RWPE2 (cell line): ENCODE measurements around the gene ADAD2.
"Not testable (repeated sequence)": the region's sequence is repeated elsewhere in the genome, so short reads cannot be mapped to it uniquely, and the experiment has no call there.

Source experiments
- ATAC-seq: fragments of 200-7000 bp; cut with Tn5 transposase; 3 replicates; pipeline ENCODE4 v1.9.1; 2021; ENCODE audit warnings: low read depth
- DNase-seq: peaks from one replicate; pipeline ENCODE4 v3.0.0-alpha.2; 2020; ENCODE audit warnings: low spot score
- H3K27ac ChIP-seq: fragments of 450-650 bp; 2 replicates; pipeline ENCODE4 v1.5.1; 2017; ENCODE audit warnings: mild to moderate bottlenecking; ENCODE audit not compliant: poor library complexity, severe bottlenecking
- H3K27me3 ChIP-seq: fragments of 250-450 bp; sonication (Bioruptor Pico); 2 replicates; pipeline ENCODE4 v1.5.1; 2021; ENCODE audit warnings: mild to moderate bottlenecking, moderate library complexity; ENCODE audit not compliant: insufficient read depth, poor library complexity, severe bottlenecking
- H3K36me3 ChIP-seq: fragments of 250-450 bp; sonication (Bioruptor Pico); 2 replicates; pipeline ENCODE4 v1.5.1; 2020; ENCODE audit warnings: low read depth, mild to moderate bottlenecking, moderate library complexity
- H3K4me1 ChIP-seq: fragments of 250-450 bp; sonication (Bioruptor Pico); 2 replicates; pipeline ENCODE4 v1.5.1; 2021; ENCODE audit warnings: mild to moderate bottlenecking, moderate library complexity; ENCODE audit not compliant: insufficient read depth, poor library complexity, severe bottlenecking
- H3K4me3 ChIP-seq: fragments of 250-450 bp; sonication (Bioruptor Pico); 2 replicates; pipeline ENCODE4 v1.5.1; 2021; ENCODE audit warnings: mild to moderate bottlenecking, moderate library complexity; ENCODE audit not compliant: severe bottlenecking
- H3K9me3 ChIP-seq: fragments of 250-450 bp; sonication (Bioruptor Pico); 2 replicates; pipeline ENCODE4 v1.5.1; 2021; ENCODE audit warnings: mild to moderate bottlenecking, moderate library complexity; ENCODE audit not compliant: severe bottlenecking
- TF ChIP-seq, protein P1 (sequence below): fragments of 450-650 bp; IDR thresholded peaks from one replicate; pipeline ENCODE4 v1.5.1; 2017; ENCODE audit warnings: mild to moderate bottlenecking, moderate library complexity; ENCODE audit not compliant: poor library complexity, severe bottlenecking

ADAD2 gene

GRCh38 chr16:84198401-84198800, 7.4 kb downstream of the ADAD2 start:
- peak; percentile 69 for ATAC-seq
- no peaks in the 10 kb centered on the region for H3K9me3 ChIP-seq
- H3K27me3 ChIP-seq, result no peaks in the 10 kb centered on the region
- no peak overlapping the region for H3K27ac ChIP-seq
- DNase-seq, result no peak
- peaks cover 10% of the 10 kb centered on the region for H3K4me1 ChIP-seq
- no peak overlapping the region for H3K4me3 ChIP-seq
- no peaks in the 10 kb centered on the region for H3K36me3 ChIP-seq
- TF ChIP-seq, protein P1, sequence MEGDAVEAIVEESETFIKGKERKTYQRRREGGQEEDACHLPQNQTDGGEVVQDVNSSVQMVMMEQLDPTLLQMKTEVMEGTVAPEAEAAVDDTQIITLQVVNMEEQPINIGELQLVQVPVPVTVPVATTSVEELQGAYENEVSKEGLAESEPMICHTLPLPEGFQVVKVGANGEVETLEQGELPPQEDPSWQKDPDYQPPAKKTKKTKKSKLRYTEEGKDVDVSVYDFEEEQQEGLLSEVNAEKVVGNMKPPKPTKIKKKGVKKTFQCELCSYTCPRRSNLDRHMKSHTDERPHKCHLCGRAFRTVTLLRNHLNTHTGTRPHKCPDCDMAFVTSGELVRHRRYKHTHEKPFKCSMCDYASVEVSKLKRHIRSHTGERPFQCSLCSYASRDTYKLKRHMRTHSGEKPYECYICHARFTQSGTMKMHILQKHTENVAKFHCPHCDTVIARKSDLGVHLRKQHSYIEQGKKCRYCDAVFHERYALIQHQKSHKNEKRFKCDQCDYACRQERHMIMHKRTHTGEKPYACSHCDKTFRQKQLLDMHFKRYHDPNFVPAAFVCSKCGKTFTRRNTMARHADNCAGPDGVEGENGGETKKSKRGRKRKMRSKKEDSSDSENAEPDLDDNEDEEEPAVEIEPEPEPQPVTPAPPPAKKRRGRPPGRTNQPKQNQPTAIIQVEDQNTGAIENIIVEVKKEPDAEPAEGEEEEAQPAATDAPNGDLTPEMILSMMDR, result no peak

- DNase-seq (no peak), ATAC-seq (no peak)
- Histone ChIP-seq H3K9me3 (no peaks in the 10 kb centered on the region), H3K27me3 (no peaks in the 10 kb centered on the region), H3K4me3 (no peak overlapping the region), H3K4me1 (peaks cover 10% of the 10 kb centered on the region), H3K36me3 (no peaks in the 10 kb centered on the region), H3K27ac (no peak overlapping the region)
- TF ChIP-seq, protein P1, result no peak
These were observed 8.1 kb downstream of the ADAD2 start for GRCh38 chr16:84199097-84199496.

GRCh38 chr16:84199861-84200260, 8.9 kb downstream of the ADAD2 start:
- Histone ChIP-seq H3K4me3 (no peak overlapping the region), H3K4me1 (peaks cover 10% of the 10 kb centered on the region), H3K36me3 (no peaks in the 10 kb centered on the region), H3K27ac (no peak overlapping the region), H3K9me3 (no peaks in the 10 kb centered on the region), H3K27me3 (no peaks in the 10 kb centered on the region)
- TF ChIP-seq, protein P1, result no peak
- no peak for DNase-seq
- ATAC-seq, result no peak

DNA sequence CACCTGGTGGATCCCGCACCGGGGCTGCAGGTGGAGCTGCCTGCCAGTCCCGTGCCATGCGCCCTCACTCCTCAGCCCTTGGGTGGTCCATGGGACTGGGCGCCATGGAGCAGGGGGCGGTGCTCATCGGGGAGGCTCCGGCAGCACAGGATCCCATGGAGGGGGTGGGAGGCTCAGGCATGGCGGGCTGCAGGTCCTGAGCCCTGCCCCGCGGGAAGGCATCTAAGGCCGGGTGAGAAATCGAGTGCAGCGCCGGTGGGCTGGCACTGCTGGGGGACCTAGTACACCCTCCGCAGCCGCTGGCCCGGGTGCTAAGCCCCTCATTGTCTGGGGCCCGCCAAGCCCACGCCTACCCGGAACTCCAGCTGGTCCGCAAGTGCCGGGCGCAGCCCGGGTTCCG, 13.6 kb downstream of the ADAD2 start:
- not testable (repeated sequence) for H3K9me3 ChIP-seq, DNase-seq, H3K4me1 ChIP-seq, H3K4me3 ChIP-seq, ATAC-seq, H3K27me3 ChIP-seq, H3K36me3 ChIP-seq, H3K27ac ChIP-seq

- H3K36me3 ChIP-seq, H3K27me3 ChIP-seq, H3K4me3 ChIP-seq, H3K9me3 ChIP-seq, H3K27ac ChIP-seq, DNase-seq, H3K4me1 ChIP-seq: not testable (repeated sequence)
- ATAC-seq, result peak; percentile 45; the same call in 1 of the 3 replicates
These were observed 14.2 kb downstream of the ADAD2 start for GRCh38 chr16:84205123-84205522.

- TF ChIP-seq, protein P1, result no peak
- Histone ChIP-seq H3K4me1 (no peaks in the 10 kb centered on the region), H3K4me3 (no peak overlapping the region), H3K9me3 (no peaks in the 10 kb centered on the region), H3K36me3 (no peaks in the 10 kb centered on the region), H3K27ac (no peak overlapping the region), H3K27me3 (no peaks in the 10 kb centered on the region)
- ATAC-seq, result no peak
- no peak for DNase-seq
These were observed 15.2 kb downstream of the ADAD2 start for GRCh38 chr16:84205976-84206691.
